CD4-positive, alpha-beta T cell treated with Interleukin-4 for 1 hour (primary cell): Measurements from ENCODE around the gene TOX3.

Experiments used
- DNase-seq, 2 donors: peaks; one replicate each; pipeline ENCODE4 v3.0.0-alpha.2; 2020 to 2022

TOX3 gene

DNA sequence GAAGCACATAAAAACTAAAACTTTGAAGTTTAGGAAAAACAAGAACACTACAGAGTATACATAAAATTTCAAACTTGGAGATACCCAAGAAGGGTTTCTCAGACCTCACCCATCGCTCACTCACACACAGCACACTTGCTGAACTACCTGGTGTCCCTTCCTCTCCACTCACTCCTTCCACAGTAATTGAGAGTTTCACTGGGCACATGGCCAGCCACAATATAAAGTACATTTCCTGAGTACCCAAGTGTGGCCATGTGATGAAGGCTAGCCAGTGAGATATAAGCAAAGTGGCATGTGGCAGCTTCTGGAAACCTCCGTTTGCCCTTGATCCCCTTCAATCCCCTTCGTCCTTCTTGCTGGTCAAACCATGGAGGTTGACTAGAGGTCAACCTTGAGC is 11.9 kb downstream of the TOX3 start:
- no peak for DNase-seq

- DNase-seq: no peak
These were observed 13.6 kb downstream of the TOX3 start for GRCh38 chr16:52533296-52533695.

DNA sequence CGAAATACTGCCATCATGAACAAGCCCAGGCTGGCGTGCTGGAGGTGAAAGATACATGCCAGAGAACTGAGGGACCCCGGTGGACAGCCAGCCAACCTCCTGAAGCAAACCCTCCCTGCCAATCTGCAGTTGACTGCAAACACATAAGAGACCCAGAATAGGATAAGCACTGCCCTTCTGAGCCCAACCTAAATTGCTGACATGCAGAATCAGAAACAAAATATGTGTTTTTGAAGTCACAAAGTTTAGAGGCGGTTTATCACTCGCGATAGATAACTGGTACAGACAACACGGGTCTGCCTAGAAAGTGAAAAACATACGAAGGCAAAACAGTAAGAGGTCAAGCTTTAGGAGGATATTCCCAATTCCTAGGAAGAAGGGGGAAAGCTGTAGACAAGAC is 14.6 kb downstream of the TOX3 start:
- DNase-seq: no peak

DNA sequence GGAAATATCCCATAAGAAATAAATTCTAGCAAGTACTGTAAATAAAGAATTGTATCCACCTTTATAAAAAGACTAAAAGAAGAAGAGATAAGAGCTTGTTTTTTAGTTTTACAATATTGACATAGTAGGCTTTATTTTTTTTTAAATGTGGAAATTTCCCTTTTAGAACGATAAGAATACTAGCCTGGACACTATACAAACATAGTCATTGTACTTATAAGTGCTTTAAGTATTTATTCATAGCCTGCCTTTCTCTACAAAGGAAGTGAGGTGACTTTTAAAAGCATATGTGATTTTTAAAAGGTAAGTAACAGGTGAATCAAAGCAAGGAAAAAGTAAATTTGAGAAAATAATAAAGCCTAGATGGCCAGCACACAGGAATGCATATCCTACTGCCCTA is 17.7 kb downstream of the TOX3 start:
- DNase-seq: no peak

DNA sequence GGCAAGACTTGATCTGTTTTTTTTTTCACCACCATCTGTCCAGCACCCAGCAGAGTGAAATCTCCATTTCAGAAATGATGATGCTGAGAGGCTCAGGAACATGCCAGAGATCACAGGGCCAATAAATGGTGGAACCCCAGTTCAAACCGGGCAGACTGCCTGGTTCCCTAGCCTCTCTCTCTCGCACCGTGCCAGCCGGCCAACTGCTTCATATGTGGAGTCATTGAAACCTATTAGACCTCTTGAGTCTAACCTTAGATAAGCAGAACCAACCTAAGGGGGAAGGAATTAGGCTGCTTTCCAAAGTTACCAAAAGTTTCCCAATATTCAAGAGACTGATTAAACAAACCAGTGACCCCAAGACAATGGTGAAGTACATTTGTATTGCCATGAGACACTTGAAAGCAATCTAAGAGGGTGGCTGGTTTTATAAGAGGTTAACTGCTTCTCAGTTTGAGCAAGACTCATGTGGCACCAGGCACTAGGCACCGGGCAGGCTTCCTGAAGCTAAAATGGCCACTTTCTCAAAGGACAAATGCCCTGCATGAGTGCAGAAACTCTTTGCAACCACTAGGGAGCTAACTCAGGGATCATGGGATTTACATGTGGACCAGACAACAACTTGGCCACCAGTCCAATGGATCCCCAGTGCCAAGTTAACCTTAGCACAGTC is 18.4 kb downstream of the TOX3 start:
- DNase-seq: no peak

DNA sequence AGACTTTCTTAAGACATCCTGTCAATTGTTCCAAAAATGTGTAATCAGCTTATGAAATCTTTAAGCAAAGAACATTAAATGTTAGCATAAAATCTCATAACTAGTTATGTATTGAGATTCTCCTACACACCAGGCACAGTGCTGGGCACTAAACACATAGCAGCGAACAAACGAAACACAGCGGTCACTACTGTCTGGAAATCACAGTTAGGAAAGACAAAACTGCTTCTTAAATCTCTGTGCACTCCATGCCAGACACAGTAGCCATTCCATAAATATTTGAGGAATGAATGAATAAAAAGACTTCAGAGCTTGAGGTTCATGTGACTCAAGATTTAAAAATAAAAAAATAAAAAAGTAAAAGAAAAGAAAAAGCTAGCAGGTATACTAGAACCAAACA is 20.1 kb downstream of the TOX3 start:
- DNase-seq: no peak

- no peak for DNase-seq
These were observed 20.7 kb downstream of the TOX3 start for GRCh38 chr16:52526116-52526828.

GRCh38 chr16:52521570-52521969 is 25.4 kb downstream of the TOX3 start:
- no peak for DNase-seq

- no peak for DNase-seq
These were observed 28.1 kb downstream of the TOX3 start for GRCh38 chr16:52518884-52519283.

DNA sequence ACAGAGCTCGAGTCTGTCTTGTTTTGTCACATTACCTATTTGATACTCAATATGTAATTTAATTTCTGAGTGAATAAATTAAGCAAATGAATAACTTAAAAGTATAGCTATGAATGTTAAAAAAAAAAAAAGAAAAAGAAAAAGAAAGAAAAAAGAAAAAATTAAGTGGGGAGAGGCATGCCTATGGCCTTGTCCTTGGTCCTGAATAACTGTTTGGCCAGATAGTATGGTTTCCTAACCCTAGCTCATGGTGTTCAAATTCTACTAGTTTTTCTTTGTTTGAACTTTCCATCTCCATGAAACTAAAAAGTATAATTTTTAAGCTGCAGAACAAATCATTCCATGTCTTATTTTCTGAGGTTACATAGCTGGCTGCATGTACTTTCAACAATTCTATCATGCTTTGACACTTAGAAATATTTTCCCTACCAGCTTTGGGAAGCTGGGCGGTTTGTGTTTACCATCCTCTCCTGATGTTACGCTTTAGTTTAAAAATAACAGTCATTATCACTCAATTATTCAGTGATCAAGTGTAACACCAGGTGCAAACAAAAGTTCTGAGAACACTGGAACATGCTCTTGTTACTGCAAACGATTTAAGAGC is 31.8 kb downstream of the TOX3 start:
- DNase-seq: no peak

DNA sequence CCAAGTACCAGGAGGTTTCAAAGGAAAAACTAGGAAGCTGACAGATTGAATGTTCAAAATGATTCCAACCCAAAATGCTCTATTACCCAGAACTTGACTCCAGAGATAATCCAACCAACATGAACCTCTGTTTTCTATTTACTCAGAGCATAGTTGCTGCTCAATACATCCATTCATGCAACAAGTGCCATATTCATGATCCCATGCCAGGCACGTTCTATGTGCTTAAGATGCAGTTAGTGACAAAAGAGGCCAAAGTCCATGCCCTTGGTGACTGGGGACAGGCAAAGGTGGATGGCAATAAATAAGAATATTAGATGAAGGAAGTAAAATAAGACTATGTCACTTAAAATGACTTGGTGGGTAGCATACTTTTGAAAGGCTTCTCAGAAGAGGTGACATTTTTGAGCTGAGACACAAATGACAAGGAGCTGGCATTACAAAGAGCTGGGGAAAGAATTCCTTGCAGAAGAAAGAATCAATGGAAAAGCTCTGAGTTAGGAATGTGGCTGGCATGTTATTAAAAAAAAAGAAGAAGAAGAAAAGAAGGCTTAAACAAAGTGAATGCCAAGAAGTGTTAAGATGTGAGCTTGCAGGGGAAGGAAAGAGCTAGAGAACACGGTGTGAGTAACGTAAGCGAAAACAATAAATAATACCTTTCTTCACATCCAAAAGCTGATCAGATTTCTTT is 34.5 kb downstream of the TOX3 start:
- no peak for DNase-seq

- no peak for DNase-seq
These were observed 45.2 kb downstream of the TOX3 start for GRCh38 chr16:52501746-52502145.

DNA sequence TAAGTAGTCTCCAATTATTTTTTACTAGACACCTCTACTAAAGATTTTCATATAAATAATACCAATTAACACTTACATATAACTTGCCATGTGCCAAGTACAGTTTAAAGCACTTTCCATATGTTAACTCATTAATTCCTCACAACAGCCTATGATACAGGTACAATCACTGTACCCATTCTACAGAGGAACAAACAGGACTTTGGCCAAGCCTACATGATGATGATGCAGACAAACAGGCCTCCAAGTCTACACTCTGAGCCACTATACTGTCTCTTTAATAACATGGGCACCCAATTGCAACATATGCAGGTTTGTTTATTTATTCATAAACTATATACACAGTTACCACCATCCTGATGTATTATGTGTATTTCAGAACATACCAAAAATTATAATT is 46.0 kb downstream of the TOX3 start:
- DNase-seq: no peak

- DNase-seq: no peak
These were observed 47.9 kb downstream of the TOX3 start for GRCh38 chr16:52499060-52499440.

GRCh38 chr16:52498328-52499059 is 48.4 kb downstream of the TOX3 start:
- DNase-seq: no peak

DNA sequence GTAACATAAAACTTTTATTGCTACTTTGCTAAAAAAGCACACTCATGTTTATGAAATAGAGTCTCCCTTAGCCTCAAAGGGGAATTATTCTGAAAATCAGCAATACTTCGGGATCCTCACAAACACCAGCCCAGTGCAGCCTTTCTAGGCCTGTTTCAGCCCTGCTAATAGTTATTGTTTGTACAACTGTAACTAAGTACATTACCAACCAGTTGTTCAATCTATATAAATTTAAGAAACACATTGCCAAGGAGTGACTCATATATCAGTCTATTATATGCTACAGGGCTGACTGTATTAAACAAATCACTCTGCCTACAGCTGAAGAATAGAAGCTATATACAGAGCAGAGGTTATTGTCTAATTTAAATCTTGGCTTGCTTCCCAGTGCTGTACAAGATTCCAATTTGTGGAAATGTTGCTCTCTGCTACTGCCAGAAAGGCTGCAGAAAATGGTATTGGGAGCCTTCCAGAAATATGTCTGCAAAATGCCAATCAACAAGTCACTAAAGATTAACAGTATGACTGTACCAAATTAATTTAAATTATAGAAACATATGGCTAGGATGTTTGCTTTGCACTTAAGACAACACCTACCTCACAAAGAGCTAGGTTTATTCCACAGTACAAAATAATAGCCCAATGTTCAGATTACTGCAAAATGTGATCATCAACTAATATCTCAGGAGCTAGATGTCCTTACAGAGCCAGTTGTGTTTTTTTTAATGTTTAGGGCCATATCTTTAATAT is 49.7 kb downstream of the TOX3 start:
- DNase-seq: no peak

- no peak for DNase-seq
These were observed 50.7 kb downstream of the TOX3 start for GRCh38 chr16:52496051-52496876.

- DNase-seq: no peak
These were observed 52.3 kb downstream of the TOX3 start for GRCh38 chr16:52494621-52495020.

- no peak for DNase-seq
These were observed 52.8 kb downstream of the TOX3 start for GRCh38 chr16:52494145-52494544.

- DNase-seq: no peak
These were observed 54.1 kb downstream of the TOX3 start for GRCh38 chr16:52492789-52493357.

DNA sequence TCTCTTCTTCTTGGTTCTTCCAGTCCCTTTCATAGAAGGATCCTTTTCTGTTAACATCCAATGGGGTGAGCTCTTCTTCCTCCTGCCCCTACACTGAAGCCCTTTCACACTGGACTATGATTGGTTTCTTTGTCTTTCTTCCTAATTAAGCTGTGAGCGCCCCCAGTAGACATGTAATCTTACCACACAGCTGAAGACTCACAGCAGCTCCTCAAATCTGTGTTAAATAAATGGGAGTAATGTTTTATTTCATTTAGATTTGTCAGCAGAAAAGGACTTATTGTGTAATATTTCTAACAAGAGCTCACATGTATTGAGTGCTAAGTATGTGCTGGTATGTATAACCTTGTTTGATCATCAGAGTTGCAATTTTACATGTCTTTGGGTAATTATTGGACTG is 55.7 kb downstream of the TOX3 start:
- DNase-seq: no peak
